ENCODE data around the gene CLDN24. TPM values are rescaled to one million over a fixed set of nuclear protein-coding genes. Genes with fewer than 3 reads are reported as not detected.

CLDN24 gene
- total RNA-seq, 4 donors from 2014 or later, result not detected

GRCh38 chr4:183297675-183298074 lies 24.6 kb downstream of the CLDN24 start:
- no peak overlapping the region for H3K4me3 ChIP-seq
- intact Hi-C loops (cut with DNase I; ENCODE audit: low total_unique reads), result no loop called here
- H3K36me3 ChIP-seq, result no peaks in the 10 kb centered on the region
- H3K27me3 ChIP-seq, result no peaks in the 10 kb centered on the region
- TF ChIP-seq CTCF (IDR thresholded peaks at IDR 0.05) (no peak), EP300 (IDR thresholded peaks at IDR 0.05; ENCODE audit: low read depth) (no peak), POLR2A (IDR thresholded peaks at IDR 0.05) (no peak), POLR2AphosphoS5 (IDR thresholded peaks at IDR 0.05) (no peak)
- H3K9me3 ChIP-seq, result no peaks in the 10 kb centered on the region
- 90% methylated on average over 3 of the region's 3 CpGs; no CpG with 5 or more reads in 1 of the 2 donors for WGBS, 2 donors (ENCODE audit: low coverage in 1 of 2)
- H3K27ac ChIP-seq, result no peak overlapping the region
- in situ Hi-C loops (cut with MboI; ENCODE audit: low pct_ligation_motif_present in 1 of 4, low pct_unique_long_range_greater_than_20kb in 1 of 4, low sequenced_read_pairs in 3 of 4), result no loop called here
- DNase-seq, result no peak
- H3K4me1 ChIP-seq, result peaks cover 0 to 4% (median 0%) of the 10 kb centered on the region in 4 donors

GRCh38 chr4:183295711-183296110 lies 26.5 kb downstream of the CLDN24 start:
- no peak for DNase-seq
- Histone ChIP-seq H3K27ac (no peak overlapping the region), H3K4me3 (no peak overlapping the region), H3K9me3 (no peaks in the 10 kb centered on the region), H3K4me1 (peaks cover 0 to 4% (median 0%) of the 10 kb centered on the region in 4 donors), H3K36me3 (no peaks in the 10 kb centered on the region), H3K27me3 (no peaks in the 10 kb centered on the region)
- WGBS, 2 donors (ENCODE audit: low coverage in 1 of 2), result 93 to 96% methylated on average over 10 of the region's 10 CpGs
- TF ChIP-seq EP300 (IDR thresholded peaks at IDR 0.05; ENCODE audit: low read depth), result no peak
- TF ChIP-seq POLR2AphosphoS5 (IDR thresholded peaks at IDR 0.05), result no peak
- no peak for TF ChIP-seq POLR2A (IDR thresholded peaks at IDR 0.05)
- TF ChIP-seq CTCF (IDR thresholded peaks at IDR 0.05), result no peak
- in situ Hi-C loops (cut with MboI; ENCODE audit: low pct_ligation_motif_present in 1 of 4, low pct_unique_long_range_greater_than_20kb in 1 of 4, low sequenced_read_pairs in 3 of 4), result no loop called here
- intact Hi-C loops (cut with DNase I; ENCODE audit: low total_unique reads), result no loop called here

GRCh38 chr4:183291070-183291469 lies 31.2 kb downstream of the CLDN24 start:
- no peaks in the 10 kb centered on the region for H3K36me3 ChIP-seq
- no peak for TF ChIP-seq POLR2A (IDR thresholded peaks at IDR 0.05)
- TF ChIP-seq POLR2AphosphoS5 (IDR thresholded peaks at IDR 0.05), result no peak
- no peak for TF ChIP-seq EP300 (IDR thresholded peaks at IDR 0.05; ENCODE audit: low read depth)
- no peak for TF ChIP-seq CTCF (IDR thresholded peaks at IDR 0.05)
- H3K9me3 ChIP-seq, result no peaks in the 10 kb centered on the region
- H3K4me3 ChIP-seq, result no peak overlapping the region
- no peaks in the 10 kb centered on the region for H3K4me1 ChIP-seq
- intact Hi-C loops (cut with DNase I; ENCODE audit: low total_unique reads), result no loop called here
- DNase-seq, result no peak
- no peaks in the 10 kb centered on the region for H3K27me3 ChIP-seq
- in situ Hi-C loops (cut with MboI; ENCODE audit: low pct_ligation_motif_present in 1 of 4, low pct_unique_long_range_greater_than_20kb in 1 of 4, low sequenced_read_pairs in 3 of 4), result no loop called here
- H3K27ac ChIP-seq, result no peak overlapping the region
- WGBS, 2 donors (ENCODE audit: low coverage in 1 of 2), result 78% methylated on average over 2 of the region's 2 CpGs; no CpG with 5 or more reads in 1 of the 2 donors

GRCh38 chr4:183289688-183290087 lies 32.5 kb downstream of the CLDN24 start:
- H3K4me3 ChIP-seq, result no peak overlapping the region
- in situ Hi-C loops (cut with MboI; ENCODE audit: low pct_ligation_motif_present in 1 of 4, low pct_unique_long_range_greater_than_20kb in 1 of 4, low sequenced_read_pairs in 3 of 4), result no loop called here
- H3K9me3 ChIP-seq, result no peaks in the 10 kb centered on the region
- DNase-seq, result no peak
- H3K36me3 ChIP-seq, result no peaks in the 10 kb centered on the region
- WGBS, 2 donors (ENCODE audit: low coverage in 1 of 2), result 78 to 80% methylated on average over 5 of the region's 5 CpGs
- no peaks in the 10 kb centered on the region for H3K4me1 ChIP-seq
- H3K27ac ChIP-seq, result no peak overlapping the region
- intact Hi-C loops (cut with DNase I; ENCODE audit: low total_unique reads), result no loop called here
- TF ChIP-seq POLR2A (IDR thresholded peaks at IDR 0.05), result no peak
- no peaks in the 10 kb centered on the region for H3K27me3 ChIP-seq

- in situ Hi-C loops (cut with MboI; ENCODE audit: low pct_ligation_motif_present in 1 of 4, low pct_unique_long_range_greater_than_20kb in 1 of 4, low sequenced_read_pairs in 3 of 4), result no loop called here
- Histone ChIP-seq H3K27ac (no peak overlapping the region), H3K4me1 (peaks cover 0 to 4% (median 0%) of the 10 kb centered on the region in 4 donors), H3K27me3 (no peaks in the 10 kb centered on the region), H3K4me3 (no peak overlapping the region), H3K9me3 (no peaks in the 10 kb centered on the region), H3K36me3 (no peaks in the 10 kb centered on the region)
- no peak for TF ChIP-seq CTCF (IDR thresholded peaks at IDR 0.05)
- TF ChIP-seq POLR2A (IDR thresholded peaks at IDR 0.05), result no peak
- TF ChIP-seq EP300 (IDR thresholded peaks at IDR 0.05; ENCODE audit: low read depth), result no peak
- no peak for TF ChIP-seq POLR2AphosphoS5 (IDR thresholded peaks at IDR 0.05)
- intact Hi-C loops (cut with DNase I; ENCODE audit: low total_unique reads), result no loop called here
- DNase-seq, result no peak
- 85% methylated on average over 2 of the region's 2 CpGs; no CpG with 5 or more reads in 1 of the 2 donors for WGBS, 2 donors (ENCODE audit: low coverage in 1 of 2)
These were observed 33.3 kb downstream of the CLDN24 start for GRCh38 chr4:183288955-183289354.

Data from transverse colon (tissue), 4 donors.